Panc1 (cell line): ENCODE results near the gene SFXN3. TPM values are rescaled to one million over a fixed set of nuclear protein-coding genes. Genes with fewer than 3 reads are reported as not detected.
A peak's percentile ranks its signal among the peaks of the same experiment; 100 is the strongest.

Source experiments
- ATAC-seq: fragments of 200-7000 bp; cut with Tn5 transposase; 2 replicates; pipeline ENCODE4 v1.9.1; 2020; ENCODE audit warnings: mild to moderate bottlenecking, moderate library complexity
- BruUV-seq: library from RNA; stranded (reverse); fragments of 400-500 nt; replicated peaks from 2 replicates; lab custom pipeline; 2021; lab: Mats Ljungman, UMichigan
- CTCF ChIA-PET: fragments of 300-600 bp; sonication (Branson Sonifier 250); formaldehyde crosslinking; loops from one replicate; lab custom pipeline; 2022; ENCODE audit warnings: antibody characterized with exemption; lab: Charles Lee
- POLR2A ChIA-PET: fragments of 300-600 bp; sonication (Branson Sonifier 250); formaldehyde crosslinking; loops from one replicate; lab custom pipeline; 2022; ENCODE audit warnings: antibody characterized with exemption; lab: Charles Lee
- DNase-seq: peaks from one replicate; pipeline ENCODE4 v3.0.0-alpha.2; 2010; ENCODE audit warnings: low read depth, low spot score
- H3K27ac ChIP-seq: 2 replicates; pipeline ENCODE4 v1.5.1; 2011; ENCODE audit warnings: mild to moderate bottlenecking, low read length, inconsistent platforms
- H3K27me3 ChIP-seq: fragments of 200-500 bp; sonication (Bioruptor generic); 2 replicates; pipeline ENCODE4 v1.6.0; 2014; ENCODE audit warnings: low read length, inconsistent platforms; ENCODE audit not compliant: control insufficient read depth, insufficient read depth
- H3K36me3 ChIP-seq: fragments of 200-500 bp; sonication (Bioruptor generic); 2 replicates; pipeline ENCODE4 v1.5.1; 2014; ENCODE audit warnings: inconsistent platforms, mild to moderate bottlenecking, low read length, moderate library complexity; ENCODE audit not compliant: control insufficient read depth, insufficient read depth
- H3K4me1 ChIP-seq: 2 replicates; pipeline ENCODE4 v1.5.1; 2011; ENCODE audit warnings: inconsistent platforms, mild to moderate bottlenecking, low read length, moderate library complexity; ENCODE audit not compliant: control insufficient read depth, insufficient read depth
- H3K4me3 ChIP-seq, 2 experiments: 2 replicates each; pipeline ENCODE4 v1.5.1; 2011 to 2012; ENCODE audit warnings: low read depth in 2 of 2, low read length in 2 of 2, mild to moderate bottlenecking in 2 of 2, inconsistent platforms in 1 of 2, moderate library complexity in 1 of 2
- H3K9me3 ChIP-seq: fragments of 200-500 bp; sonication (Bioruptor generic); 2 replicates; pipeline ENCODE4 v1.5.1; 2014; ENCODE audit warnings: low read depth, mild to moderate bottlenecking, inconsistent platforms, low read length, moderate library complexity; ENCODE audit not compliant: control insufficient read depth, insufficient read depth
- CTCF ChIP-seq: fragments of 450-650 bp; IDR thresholded peaks from 2 replicates; pipeline ENCODE4 v1.5.1; 2017; ENCODE audit warnings: mild to moderate bottlenecking
- POLR2AphosphoS5 ChIP-seq: IDR thresholded peaks from 2 replicates; pipeline ENCODE4 v1.6.1; 2012; ENCODE audit warnings: mild to moderate bottlenecking, low read depth, low read length, moderate library complexity
- REST ChIP-seq, 2 experiments: IDR thresholded peaks; 2 replicates each; pipeline ENCODE4 v1.6.1; 2011 to 2012; ENCODE audit warnings: low read depth in 2 of 2, control low read depth in 1 of 2, low read length in 1 of 2, mild to moderate bottlenecking in 1 of 2, moderate library complexity in 1 of 2; ENCODE audit not compliant: insufficient read depth in 1 of 2
- SIN3A ChIP-seq: IDR thresholded peaks from 2 replicates; pipeline ENCODE4 v1.6.1; 2012; ENCODE audit warnings: low read depth, mild to moderate bottlenecking, low read length, moderate library complexity, borderline replicate concordance; ENCODE audit not compliant: insufficient read depth
- TCF7L2 ChIP-seq: IDR thresholded peaks from 2 replicates; pipeline ENCODE4 v1.6.1; 2011; ENCODE audit warnings: mild to moderate bottlenecking, low read depth, low read length, inconsistent platforms
- in situ Hi-C: cut with HindIII; loops from 2 replicates; pipeline ENCODE4 v1.10.0; 2016; ENCODE audit warnings: low sequenced_read_pairs, low pct_unique_long_range_greater_than_20kb
- intact Hi-C: fragments of 100-400 bp; cut with micrococcal nuclease; formaldehyde crosslinking; loops from one replicate; pipeline ENCODE4 v1.10.0; 2022; ENCODE audit not compliant: unreplicated experiment
- total RNA-seq: library from RNA; stranded (reverse); gene quantifications from one replicate; pipeline ENCODE4 v1.2.1, GENCODE V29; 2021; ENCODE audit not compliant: unreplicated experiment

The SFXN3 gene
- total RNA-seq, 1 experiment from 2014 or later: 15.3 TPM

- Histone ChIP-seq H3K36me3 (no peaks in the 10 kb centered on the region), H3K27ac (no peak overlapping the region), H3K4me1 (no peaks in the 10 kb centered on the region), H3K4me3 (no peak overlapping the region), H3K9me3 (no peaks in the 10 kb centered on the region), H3K27me3 (peaks cover 20% of the 10 kb centered on the region)
- in situ Hi-C loops (no loop called here), intact Hi-C loops (no loop called here)
- no TSS peak for BruUV-seq
- DNase-seq (no peak), ATAC-seq (peak; percentile 22; the same call in 1 of the 2 replicates)
- CTCF ChIA-PET: no interaction called here
- POLR2A ChIA-PET: interaction anchor here (0.6 kb wide), 1 partner anchor 30 kb away, joined by 3 read pairs; no protein-coding TSS in a partner anchor
- TF ChIP-seq CTCF: no peak
- TF ChIP-seq POLR2AphosphoS5: no peak
- no peak for TF ChIP-seq SIN3A
- TF ChIP-seq REST (IDR thresholded peaks at IDR 0.05; ENCODE audit: insufficient read depth in 1 of 2, low read depth in 2 of 2, low read length in 1 of 2): peak; percentile 96 to 97
- no peak for TF ChIP-seq TCF7L2
Measured at GRCh38 chr10:101080933-101081931, 50.2 kb downstream of the SFXN3 start.

- H3K36me3 ChIP-seq: no peaks in the 10 kb centered on the region
- POLR2A ChIA-PET: no interaction called here
- TF ChIP-seq CTCF: no peak
- TF ChIP-seq POLR2AphosphoS5: no peak
- no peak for TF ChIP-seq TCF7L2
- no peak for TF ChIP-seq SIN3A
- no peaks in the 10 kb centered on the region for H3K9me3 ChIP-seq
- DNase-seq: no peak
- H3K27ac ChIP-seq: no peak overlapping the region
- peaks cover 16% of the 10 kb centered on the region for H3K27me3 ChIP-seq
- intact Hi-C loops: no loop called here
- H3K4me3 ChIP-seq: no peak overlapping the region
- in situ Hi-C loops: no loop called here
- no peaks in the 10 kb centered on the region for H3K4me1 ChIP-seq
- no TSS peak for BruUV-seq
- no peak for ATAC-seq
- CTCF ChIA-PET: interaction anchor here (1.3 to 2.8 kb wide), 2 partner anchors 10 kb away, joined by 4 to 11 read pairs; no protein-coding TSS in a partner anchor
Measured at GRCh38 chr10:101085846-101086245, 54.8 kb downstream of the SFXN3 start.
